B cell (primary cell): ENCODE results near the gene HIBCH. TPM values are rescaled to one million over a fixed set of nuclear protein-coding genes. Genes with fewer than 3 reads are reported as not detected.

Experiments
- ATAC-seq: fragments of 200-7000 bp; cut with Tn5 transposase; one replicate; pipeline ENCODE4 v1.10.0; 2021; ENCODE audit warnings: low read depth, mild to moderate bottlenecking, moderate number of reproducible peaks, moderate library complexity
- CTCF ChIA-PET: fragments of 350-600 bp; sonication (Branson Sonifier 250); formaldehyde crosslinking; loops from one replicate; lab custom pipeline; 2021; ENCODE audit warnings: antibody characterized with exemption, inconsistent platforms; lab: Charles Lee
- POLR2A ChIA-PET: fragments of 350-600 bp; sonication (Branson Sonifier 250); formaldehyde crosslinking; loops from one replicate; lab custom pipeline; 2021; ENCODE audit warnings: antibody characterized with exemption; lab: Charles Lee
- DNase-seq: peaks from one replicate; pipeline ENCODE4 v3.0.0; 2013
- H2AFZ ChIP-seq: 2 replicates; pipeline ENCODE4 v1.6.1; 2012; ENCODE audit warnings: mild to moderate bottlenecking, low read depth, low read length; ENCODE audit not compliant: insufficient read depth, poor library complexity, severe bottlenecking
- H3K27ac ChIP-seq, 2 donors: 1 replicate in 1 of 2; 2 replicates in 1 of 2; pipeline ENCODE4 v1.5.1; 2012 to 2013; ENCODE audit warnings: low read length in 2 of 2, mild to moderate bottlenecking in 2 of 2, moderate library complexity in 1 of 2
- H3K27me3 ChIP-seq, 4 experiments: fragments of 200-600 bp in 1 of 4; sonication (generic) in 1 of 4; replicated peaks in 1 of 4; 1 replicate in 2 of 4; 2 replicates in 2 of 4; pipeline versions ENCODE4 v1.6.1 to v1.7.0; 2013 to 2016; ENCODE audit warnings: low read length in 3 of 4, mild to moderate bottlenecking in 2 of 4, mixed read lengths in 1 of 4, moderate library complexity in 1 of 4; ENCODE audit not compliant: insufficient read depth in 4 of 4, control insufficient read depth in 3 of 4; ENCODE audit errors: control extremely low read depth in 1 of 4
- H3K36me3 ChIP-seq, 2 experiments: replicated peaks in 1 of 2; 1 replicate in 1 of 2; 2 replicates in 1 of 2; pipeline versions ENCODE4 v1.6.1 to v1.7.1; 2013; ENCODE audit warnings: low read length in 1 of 2; ENCODE audit not compliant: insufficient read depth in 2 of 2, control insufficient read depth in 1 of 2; ENCODE audit errors: control extremely low read depth in 1 of 2, extremely low read depth in 1 of 2
- H3K4me1 ChIP-seq, 2 donors: fragments of 200-600 bp in 1 of 2; sonication (generic) in 1 of 2; 1 replicate in 1 of 2; 2 replicates in 1 of 2; pipeline versions ENCODE4 v1.5.1 to v1.6.1; 2013 to 2017; ENCODE audit warnings: low read length in 2 of 2; ENCODE audit not compliant: control insufficient read depth in 2 of 2, insufficient read depth in 2 of 2
- H3K4me2 ChIP-seq: replicated peaks from 2 replicates; pipeline ENCODE3; 2012; ENCODE audit warnings: mild to moderate bottlenecking, low read depth, low read length; ENCODE audit not compliant: poor library complexity, severe bottlenecking
- H3K4me3 ChIP-seq, 5 experiments: fragments of 200-600 bp in 1 of 5; sonication (generic) in 1 of 5; 1 replicate in 3 of 5; 2 replicates in 2 of 5; pipeline versions ENCODE4 v1.5.1 to v1.7.0; 2011 to 2016; ENCODE audit warnings: low read length in 4 of 5, mild to moderate bottlenecking in 4 of 5, low read depth in 2 of 5, control low read depth in 1 of 5, moderate library complexity in 1 of 5; ENCODE audit not compliant: insufficient read depth in 1 of 5; ENCODE audit errors: control extremely low read depth in 1 of 5, extremely low read depth in 1 of 5
- H3K79me2 ChIP-seq: fragments of 200-600 bp; sonication (generic); one replicate; pipeline ENCODE4 v1.6.0; 2016; ENCODE audit warnings: low read length; ENCODE audit not compliant: control insufficient read depth, insufficient read depth
- H3K9ac ChIP-seq: fragments of 200-600 bp; sonication (generic); 2 replicates; pipeline ENCODE4 v1.6.1; 2017; ENCODE audit warnings: mild to moderate bottlenecking, low read length, moderate library complexity
- H3K9me3 ChIP-seq, 3 donors: one replicate each; pipeline versions ENCODE4 v1.6.1 to v1.7.1; 2013; ENCODE audit warnings: low read length in 2 of 3; ENCODE audit not compliant: control insufficient read depth in 2 of 3, insufficient read depth in 1 of 3; ENCODE audit errors: control extremely low read depth in 1 of 3
- H4K20me1 ChIP-seq: 2 replicates; pipeline ENCODE4 v1.6.0; 2012; ENCODE audit warnings: mild to moderate bottlenecking, low read length; ENCODE audit not compliant: insufficient read depth, control insufficient read depth, poor library complexity, severe bottlenecking
- H3K27ac Mint-ChIP-seq: one replicate; pipeline ENCODE4 v1.8.0; 2021; ENCODE audit warnings: mixed read lengths
- H3K27me3 Mint-ChIP-seq: one replicate; pipeline ENCODE4 v1.8.0; 2021; ENCODE audit warnings: mixed read lengths
- H3K4me1 Mint-ChIP-seq: one replicate; pipeline ENCODE4 v1.8.0; 2021; ENCODE audit warnings: mixed read lengths
- H3K4me3 Mint-ChIP-seq: one replicate; pipeline ENCODE4 v1.8.0; 2021; ENCODE audit warnings: mixed read lengths
- H3K9me3 Mint-ChIP-seq: one replicate; pipeline ENCODE4 v1.8.0; 2022; ENCODE audit warnings: mixed read lengths; ENCODE audit not compliant: insufficient read depth
- CTCF ChIP-seq: fragments of 200-600 bp; IDR thresholded peaks from one replicate; pipeline ENCODE4 v1.8.0; 2022; ENCODE audit warnings: antibody characterized with exemption, mild to moderate bottlenecking
- EZH2 ChIP-seq: IDR thresholded peaks from 2 replicates; pipeline ENCODE4 v1.6.1; 2012; ENCODE audit warnings: borderline replicate concordance, low read depth, mild to moderate bottlenecking, moderate library complexity, low read length; ENCODE audit not compliant: insufficient read depth, poor library complexity, severe bottlenecking
- WGBS: methylation state at CpG from one replicate; pipeline ENCODE4 v1.1.5; 2013; ENCODE audit warnings: missing lambda C conversion rate; ENCODE audit not compliant: insufficient coverage; 5-methylcytosine and 5-hydroxymethylcytosine counted together
- intact Hi-C: fragments of 100-400 bp; cut with micrococcal nuclease; formaldehyde crosslinking; loops from one replicate; pipeline ENCODE4 v1.10.0; 2022
- polyA plus RNA-seq: library from polyadenylated mRNA; depleted of rRNA; stranded (reverse); fragments of >200 nt; gene quantifications from 2 replicates; pipeline ENCODE4 v1.2.3, GENCODE V29; 2012
- total RNA-seq, 2 donors: library from RNA; stranded (reverse); fragments of 120-200 nt in 1 of 2; gene quantifications; 1 replicate in 1 of 2; 2 replicates in 1 of 2; pipeline versions ENCODE4 v1.2.3 to v1.2.4, GENCODE V29; 2013 to 2022

The HIBCH gene
- total and polyA plus RNA-seq, 2 donors (not counting 1 experiment from before 2014, with no cell fraction given): 5.6 to 30.2 TPM

DNA sequence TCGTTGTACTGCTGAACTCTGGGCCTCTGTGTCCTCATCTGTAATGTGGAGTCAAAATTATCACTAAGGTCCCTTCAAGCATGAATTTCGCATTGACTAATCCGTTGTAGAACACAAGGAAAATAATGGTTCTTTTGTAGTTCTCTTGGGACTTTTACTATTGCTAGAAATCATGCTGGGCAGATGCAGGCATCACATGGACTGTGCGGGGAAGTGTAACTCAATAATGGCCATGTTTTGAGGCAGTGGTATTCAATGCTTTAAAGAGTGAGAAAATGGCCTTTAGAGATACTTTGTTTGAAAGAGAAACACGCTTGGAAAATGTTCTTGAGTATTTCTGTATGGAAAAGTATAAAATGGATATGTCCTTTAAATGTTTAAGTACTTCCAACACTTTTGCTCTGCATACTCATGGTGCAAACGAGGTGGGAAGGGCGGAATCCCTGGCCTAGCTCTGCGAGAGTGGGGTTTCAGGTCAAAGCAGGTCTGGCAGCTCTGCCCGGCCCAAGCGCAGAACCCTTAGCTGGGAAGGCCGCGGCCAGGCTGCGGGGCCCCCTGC lies 139.8 kb downstream of the HIBCH start:
- CTCF ChIA-PET: interaction anchor here (1.1 to 2.3 kb wide), 7 partner anchors 9 to 371 kb away, joined by 3 to 14 read pairs (median 4); no protein-coding TSS in a partner anchor
- Histone ChIP-seq H3K27me3 (peaks cover 0 to 9% (median 0%) of the 10 kb centered on the region in 4 experiments), H3K36me3 (no peaks in the 10 kb centered on the region), H3K9me3 (no peaks in the 10 kb centered on the region), H3K4me1 (peaks cover 16 to 22% of the 10 kb centered on the region in 2 donors), H2AFZ (peak overlapping the region; percentile 86), H4K20me1 (no peaks in the 10 kb centered on the region), H3K27ac (no peak overlapping the region), H3K4me3 (peak overlapping the region in 4 of 5 experiments; percentile 48 to 71 (median 60)), H3K79me2 (no peaks in the 10 kb centered on the region), H3K4me2 (peak overlapping the region; percentile 93), H3K9ac (peak overlapping the region; percentile 77)
- no peak for TF ChIP-seq EZH2
- TF ChIP-seq CTCF: peak; percentile 57
- Mint-ChIP-seq H3K27me3 (no peaks in the 10 kb centered on the region), H3K4me3 (peak overlapping the region; percentile 78), H3K4me1 (peaks cover 26% of the 10 kb centered on the region), H3K9me3 (no peaks in the 10 kb centered on the region), H3K27ac (peak overlapping the region; percentile 62)
- 28% methylated on average over 12 of the region's 13 CpGs for WGBS
- POLR2A ChIA-PET: no interaction called here
- DNase-seq (no peak), ATAC-seq (no peak)
- intact Hi-C loops: loop anchor here (2.0 to 10.0 kb wide), 5 partner anchors 15 to 505 kb away; partner anchors contain the start of genes ANKAR, HIBCH and NEMP2

- Histone ChIP-seq H3K79me2 (no peaks in the 10 kb centered on the region), H3K27me3 (peaks cover 0 to 9% (median 0%) of the 10 kb centered on the region in 4 experiments), H3K36me3 (no peaks in the 10 kb centered on the region), H3K4me3 (no peak overlapping the region), H4K20me1 (no peaks in the 10 kb centered on the region), H3K4me1 (peaks cover 16 to 22% of the 10 kb centered on the region in 2 donors), H3K4me2 (no peak overlapping the region), H3K9me3 (peaks cover 0 to 4% (median 0%) of the 10 kb centered on the region in 3 donors), H2AFZ (no peak overlapping the region), H3K9ac (no peak overlapping the region), H3K27ac (no peak overlapping the region)
- 97% methylated on average over 8 of the region's 11 CpGs for WGBS
- CTCF ChIA-PET: no interaction called here
- no peaks in the 10 kb centered on the region for H3K27me3 Mint-ChIP-seq
- peaks cover 21% of the 10 kb centered on the region for H3K4me1 Mint-ChIP-seq
- intact Hi-C loops: no loop called here
- no peaks in the 10 kb centered on the region for H3K9me3 Mint-ChIP-seq
- H3K4me3 Mint-ChIP-seq: no peak overlapping the region
- no peak for DNase-seq
- no peak for TF ChIP-seq EZH2
- no peak for TF ChIP-seq CTCF
- POLR2A ChIA-PET: no interaction called here
- no peak for ATAC-seq
- no peak overlapping the region for H3K27ac Mint-ChIP-seq
These were observed 141.4 kb downstream of the HIBCH start for GRCh38 chr2:190178066-190178722.
